Left hindlimb (tissue), 1 donor: ENCODE results near the gene GABRP.
A peak's percentile ranks its signal among the peaks of the same experiment; 100 is the strongest.
"Not testable (repeated sequence)": the region's sequence is repeated elsewhere in the genome, so short reads cannot be mapped to it uniquely, and the experiment has no call there.

Experiments
- DNase-seq: peaks from one replicate; pipeline ENCODE4 v3.0.0-alpha.2; 2018

GABRP gene

GRCh38 chr5:170783498-170784247 lies at the start of gene GABRP:
GABRP (plus strand) TSS chr5:170783725; CDS start chr5:170788616, 4,891 bp downstream.
- no peak for DNase-seq

- no peak for DNase-seq
These were observed 46.6 kb upstream of the GABRP start for GRCh38 chr5:170736966-170737365.

GRCh38 chr5:170737591-170737990 lies 45.9 kb upstream of the GABRP start:
- no peak for DNase-seq

- DNase-seq = no peak
These were observed 44.7 kb upstream of the GABRP start for GRCh38 chr5:170738840-170739239.

GRCh38 chr5:170739446-170739845 lies 44.1 kb upstream of the GABRP start:
- DNase-seq = no peak

GRCh38 chr5:170740551-170741205 lies 42.8 kb upstream of the GABRP start:
- no peak for DNase-seq

GRCh38 chr5:170741801-170742200 lies 41.7 kb upstream of the GABRP start:
- no peak for DNase-seq

GRCh38 chr5:170743876-170744212 lies 39.7 kb upstream of the GABRP start:
- no peak for DNase-seq

- peak; percentile 52 for DNase-seq
These were observed 37.9 kb upstream of the GABRP start for GRCh38 chr5:170745481-170746071.

- DNase-seq = no peak
These were observed 37.2 kb upstream of the GABRP start for GRCh38 chr5:170746075-170746960.

- DNase-seq = no peak
These were observed 36.6 kb upstream of the GABRP start for GRCh38 chr5:170746961-170747340.

GRCh38 chr5:170747357-170747756 lies 36.2 kb upstream of the GABRP start:
- no peak for DNase-seq

- no peak for DNase-seq
These were observed 35.7 kb upstream of the GABRP start for GRCh38 chr5:170747851-170748250.

- no peak for DNase-seq
These were observed 34.5 kb upstream of the GABRP start for GRCh38 chr5:170748951-170749471.

- no peak for DNase-seq
These were observed 33.6 kb upstream of the GABRP start for GRCh38 chr5:170749911-170750431.

GRCh38 chr5:170750791-170751190 lies 32.7 kb upstream of the GABRP start:
- no peak for DNase-seq

- DNase-seq = no peak
These were observed 31.9 kb upstream of the GABRP start for GRCh38 chr5:170751631-170752030.

- no peak for DNase-seq
These were observed 31.0 kb upstream of the GABRP start for GRCh38 chr5:170752257-170753215.

GRCh38 chr5:170753311-170753710 lies 30.2 kb upstream of the GABRP start:
- no peak for DNase-seq

- not testable (repeated sequence) for DNase-seq
These were observed 29.0 kb upstream of the GABRP start for GRCh38 chr5:170754508-170754907.

GRCh38 chr5:170755679-170756456 lies 27.7 kb upstream of the GABRP start:
- DNase-seq = no peak
